HEK293 (cell line): ENCODE measurements around the gene TAS1R3.

Experiments
- BCL11A ChIP-seq: fragments of 450-650 bp; formaldehyde crosslinking; IDR thresholded peaks from 2 replicates; pipeline ENCODE4 v1.5.1; 2016; ENCODE audit warnings: low read depth, missing biosample characterization, missing genetic modification characterization
- PRDM10 ChIP-seq: fragments of 450-650 bp; formaldehyde crosslinking; IDR thresholded peaks from 2 replicates; pipeline ENCODE4 v1.5.1; 2016; ENCODE audit warnings: missing biosample characterization, missing genetic modification characterization
- REST ChIP-seq: fragments of 450-650 bp; formaldehyde crosslinking; IDR thresholded peaks from 2 replicates; pipeline ENCODE4 v1.5.1; 2016; ENCODE audit warnings: missing biosample characterization, missing genetic modification characterization
- SP2 ChIP-seq: fragments of 450-650 bp; formaldehyde crosslinking; IDR thresholded peaks from 2 replicates; pipeline ENCODE4 v1.5.1; 2016; ENCODE audit warnings: missing biosample characterization, missing genetic modification characterization
- ZNF416 ChIP-seq: fragments of 450-650 bp; formaldehyde crosslinking; IDR thresholded peaks from 2 replicates; pipeline ENCODE4 v1.5.1; 2016; ENCODE audit warnings: missing biosample characterization, missing genetic modification characterization
- ZNF654 ChIP-seq: fragments of 450-650 bp; formaldehyde crosslinking; IDR thresholded peaks from 2 replicates; pipeline ENCODE4 v1.5.1; 2016; ENCODE audit warnings: low read depth, missing biosample characterization, missing genetic modification characterization
- ZSCAN4 ChIP-seq: fragments of 450-650 bp; formaldehyde crosslinking; IDR thresholded peaks from 2 replicates; pipeline ENCODE4 v1.5.1; 2017; ENCODE audit warnings: missing biosample characterization, missing genetic modification characterization

- TF ChIP-seq ZNF654 = no peak
- TF ChIP-seq BCL11A (tag by site-specific recombination) = peak; percentile 96
- no peak for TF ChIP-seq PRDM10
- no peak for TF ChIP-seq ZNF416 (tag by site-specific recombination)
- TF ChIP-seq REST (tag by site-specific recombination) = no peak
- no peak for TF ChIP-seq ZSCAN4 (tag by site-specific recombination)
- no peak for TF ChIP-seq SP2 (tag by site-specific recombination)
These were observed 1.1 kb downstream of the TAS1R3 start for GRCh38 chr1:1332031-1332755.
